SJSA1 (cell line): ENCODE measurements around the gene PHRF1. TPM values are rescaled to one million over a fixed set of nuclear protein-coding genes. Genes with fewer than 3 reads are reported as not detected.
"Not testable (repeated sequence)": the region's sequence is repeated elsewhere in the genome, so short reads cannot be mapped to it uniquely, and the experiment has no call there.

Experiments used
- DNase-seq, 2 experiments: peaks; one replicate each; pipeline ENCODE4 v3.0.0-alpha.2; 2015 to 2020; ENCODE audit warnings: low spot score in 2 of 2, low read depth in 1 of 2
- H3K27ac ChIP-seq: fragments of 250-450 bp; sonication (Bioruptor Pico); 2 replicates; pipeline ENCODE4 v1.5.1; 2020; ENCODE audit warnings: mild to moderate bottlenecking, moderate library complexity
- H3K27me3 ChIP-seq: fragments of 250-450 bp; sonication (Bioruptor Pico); replicated peaks from 2 replicates; pipeline ENCODE4 v1.5.1; 2020; ENCODE audit warnings: mild to moderate bottlenecking, moderate library complexity
- H3K36me3 ChIP-seq: fragments of 250-450 bp; sonication (Bioruptor Pico); 2 replicates; pipeline ENCODE4 v1.5.1; 2020; ENCODE audit warnings: mild to moderate bottlenecking
- H3K4me1 ChIP-seq: fragments of 250-450 bp; sonication (Bioruptor Pico); replicated peaks from 2 replicates; pipeline ENCODE4 v1.6.1; 2021; ENCODE audit warnings: mild to moderate bottlenecking
- H3K4me3 ChIP-seq: fragments of 250-450 bp; sonication (Bioruptor Pico); 2 replicates; pipeline ENCODE4 v1.5.1; 2020; ENCODE audit warnings: mild to moderate bottlenecking
- H3K9me3 ChIP-seq: fragments of 250-450 bp; sonication (Bioruptor Pico); replicated peaks from 2 replicates; pipeline ENCODE4 v1.5.1; 2020; ENCODE audit warnings: mild to moderate bottlenecking
- total RNA-seq: library from RNA; depleted of rRNA; stranded (reverse); fragments of >200 nt; shearing (Covaris generic); gene quantifications from 2 replicates; pipeline ENCODE4 v1.2.3, GENCODE V29; 2014

The PHRF1 gene
- total RNA-seq, 1 experiment from 2014 or later: 21.7 TPM

GRCh38 chr11:647672-648158 is 71.4 kb downstream of the PHRF1 start:
- H3K4me3 ChIP-seq, H3K36me3 ChIP-seq: not testable (repeated sequence)

GRCh38 chr11:650482-650881 is 74.2 kb downstream of the PHRF1 start:
- DNase-seq: no peak

More at GRCh38 chr11:647672-648158, 71.4 kb downstream of the PHRF1 start:
- not testable (repeated sequence) for H3K27ac ChIP-seq, H3K27me3 ChIP-seq, H3K9me3 ChIP-seq, H3K4me1 ChIP-seq, DNase-seq

DNA sequence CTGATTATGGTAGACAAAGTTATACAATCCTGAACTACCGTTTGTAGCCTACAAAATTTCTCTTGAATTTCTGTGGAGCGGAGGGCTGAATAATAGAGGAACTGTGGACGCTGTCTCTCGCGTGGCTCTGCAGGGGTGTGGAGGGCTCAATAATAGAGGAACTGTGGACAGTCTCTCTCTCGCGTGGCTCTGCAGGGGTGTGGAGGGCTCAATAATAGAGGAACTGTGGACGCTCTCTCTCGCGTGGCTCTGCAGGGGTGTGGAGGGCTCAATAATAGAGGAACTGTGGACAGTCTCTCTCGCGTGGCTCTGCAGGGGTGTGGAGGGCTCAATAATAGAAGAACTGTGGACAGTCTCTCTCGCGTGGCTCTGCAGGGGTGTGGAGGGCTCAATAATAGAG is 76.9 kb downstream of the PHRF1 start:
- H3K9me3 ChIP-seq, DNase-seq, H3K27ac ChIP-seq, H3K27me3 ChIP-seq, H3K36me3 ChIP-seq, H3K4me1 ChIP-seq, H3K4me3 ChIP-seq: not testable (repeated sequence)

More at GRCh38 chr11:650482-650881, 74.2 kb downstream of the PHRF1 start:
- H3K4me1 ChIP-seq: no peaks in the 10 kb centered on the region
- no peaks in the 10 kb centered on the region for H3K9me3 ChIP-seq
- H3K27me3 ChIP-seq: no peaks in the 10 kb centered on the region
- no peaks in the 10 kb centered on the region for H3K36me3 ChIP-seq
- H3K4me3 ChIP-seq: no peak overlapping the region
- no peak overlapping the region for H3K27ac ChIP-seq

- Histone ChIP-seq H3K36me3 (no peaks in the 10 kb centered on the region), H3K9me3 (no peaks in the 10 kb centered on the region), H3K4me3 (no peak overlapping the region), H3K4me1 (no peaks in the 10 kb centered on the region), H3K27me3 (no peaks in the 10 kb centered on the region), H3K27ac (no peak overlapping the region)
- no peak for DNase-seq
These were observed 77.6 kb downstream of the PHRF1 start for GRCh38 chr11:653837-654236.

GRCh38 chr11:654444-654843 is 78.2 kb downstream of the PHRF1 start:
- not testable (repeated sequence) for H3K4me1 ChIP-seq, H3K4me3 ChIP-seq, H3K27me3 ChIP-seq

GRCh38 chr11:655036-655726 is 78.9 kb downstream of the PHRF1 start:
- no peak for DNase-seq
- no peaks in the 10 kb centered on the region for H3K4me1 ChIP-seq
- H3K4me3 ChIP-seq: no peak overlapping the region
- no peak overlapping the region for H3K27ac ChIP-seq
- no peaks in the 10 kb centered on the region for H3K9me3 ChIP-seq
- H3K27me3 ChIP-seq: no peaks in the 10 kb centered on the region
- H3K36me3 ChIP-seq: no peaks in the 10 kb centered on the region

More at GRCh38 chr11:654444-654843, 78.2 kb downstream of the PHRF1 start:
- H3K9me3 ChIP-seq, H3K36me3 ChIP-seq, DNase-seq, H3K27ac ChIP-seq: not testable (repeated sequence)

DNA sequence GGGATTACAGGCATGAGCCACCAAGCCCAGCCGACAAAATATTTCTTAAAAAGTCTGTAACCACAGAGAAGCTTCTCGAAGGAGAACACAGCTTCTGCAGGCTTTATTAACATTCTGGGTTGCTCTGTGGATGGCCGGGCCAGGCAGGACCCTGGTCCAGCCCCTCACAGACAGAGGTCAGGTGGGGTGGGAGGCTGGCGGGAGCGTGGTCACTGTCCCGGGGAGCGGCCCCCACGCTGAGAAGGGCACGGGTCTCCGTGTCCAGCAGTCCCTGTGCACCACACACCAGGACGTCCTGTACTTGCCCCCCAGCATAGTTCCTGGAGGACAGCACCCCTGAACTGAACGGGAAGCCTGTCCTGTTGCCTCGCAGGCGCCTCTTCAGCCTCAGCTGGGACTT is 80.2 kb downstream of the PHRF1 start:
- DNase-seq: no peak
- no peaks in the 10 kb centered on the region for H3K36me3 ChIP-seq
- H3K4me3 ChIP-seq: no peak overlapping the region
- no peak overlapping the region for H3K27ac ChIP-seq
- H3K27me3 ChIP-seq: no peaks in the 10 kb centered on the region
- H3K4me1 ChIP-seq: no peaks in the 10 kb centered on the region
- no peaks in the 10 kb centered on the region for H3K9me3 ChIP-seq

DNA sequence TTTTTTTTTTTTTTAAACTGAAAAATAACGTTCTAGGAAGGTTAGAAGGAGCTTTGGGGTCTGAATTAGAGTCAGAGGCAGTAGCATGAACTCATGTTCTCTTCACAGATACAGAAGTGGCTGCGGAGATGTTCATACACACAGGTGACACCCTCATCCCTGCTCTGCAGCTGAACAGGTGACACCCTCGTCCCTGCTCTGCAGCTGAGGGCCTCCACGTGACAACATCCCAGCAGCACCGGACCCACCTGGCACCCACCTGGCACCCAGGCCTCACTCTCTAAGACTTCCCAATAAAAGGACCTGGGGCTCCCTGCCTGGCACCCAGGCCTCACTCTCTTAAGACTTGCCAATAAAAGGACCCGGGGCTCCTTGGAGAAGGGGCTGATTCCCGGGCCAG is 80.6 kb downstream of the PHRF1 start:
- Histone ChIP-seq H3K36me3 (no peaks in the 10 kb centered on the region), H3K9me3 (no peaks in the 10 kb centered on the region), H3K27ac (no peak overlapping the region), H3K27me3 (no peaks in the 10 kb centered on the region), H3K4me1 (no peaks in the 10 kb centered on the region), H3K4me3 (no peak overlapping the region)
- DNase-seq: no peak

GRCh38 chr11:657691-658126 is 81.4 kb downstream of the PHRF1 start:
- Histone ChIP-seq H3K27ac (no peak overlapping the region), H3K27me3 (no peaks in the 10 kb centered on the region), H3K4me1 (no peaks in the 10 kb centered on the region), H3K4me3 (no peak overlapping the region), H3K36me3 (no peaks in the 10 kb centered on the region; the same call in 1 of the 2 replicates), H3K9me3 (no peaks in the 10 kb centered on the region)
- no peak for DNase-seq

GRCh38 chr11:659532-660085 is 83.3 kb downstream of the PHRF1 start:
- H3K9me3 ChIP-seq: no peaks in the 10 kb centered on the region
- no peak for DNase-seq
- peaks cover 3% of the 10 kb centered on the region; the same call in 1 of the 2 replicates for H3K36me3 ChIP-seq
- H3K27ac ChIP-seq: no peak overlapping the region
- H3K4me3 ChIP-seq: no peak overlapping the region
- no peaks in the 10 kb centered on the region for H3K27me3 ChIP-seq
- H3K4me1 ChIP-seq: no peaks in the 10 kb centered on the region

DNA sequence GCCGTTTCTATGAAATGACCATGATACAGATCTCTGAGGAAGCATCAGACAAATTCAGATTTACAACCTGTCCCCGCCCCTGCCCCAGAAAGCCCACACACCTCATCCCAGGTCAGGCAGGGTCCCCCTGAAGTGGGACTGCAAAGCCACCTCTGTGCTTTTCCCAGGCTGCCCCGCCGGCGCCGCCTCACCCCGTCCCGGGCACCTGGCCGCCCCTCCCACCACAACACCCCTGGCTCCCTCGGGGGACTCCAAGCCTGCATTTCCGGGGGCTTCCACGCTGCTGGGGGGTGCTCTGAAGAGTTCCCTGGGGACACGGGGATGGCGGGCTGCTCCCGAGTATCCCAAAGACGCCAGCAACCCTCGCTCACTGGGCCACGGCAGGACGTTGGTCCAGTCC is 84.0 kb downstream of the PHRF1 start:
- Histone ChIP-seq H3K9me3 (no peaks in the 10 kb centered on the region), H3K36me3 (peaks cover 3% of the 10 kb centered on the region; the same call in 1 of the 2 replicates), H3K4me1 (no peaks in the 10 kb centered on the region), H3K27me3 (no peaks in the 10 kb centered on the region), H3K27ac (no peak overlapping the region), H3K4me3 (no peak overlapping the region)
- DNase-seq: no peak

GRCh38 chr11:660681-661444 is 84.6 kb downstream of the PHRF1 start:
- no peak for DNase-seq
- peaks cover 3% of the 10 kb centered on the region; the same call in 1 of the 2 replicates for H3K36me3 ChIP-seq
- no peak overlapping the region for H3K27ac ChIP-seq
- no peak overlapping the region for H3K4me3 ChIP-seq
- no peaks in the 10 kb centered on the region for H3K4me1 ChIP-seq
- no peaks in the 10 kb centered on the region for H3K9me3 ChIP-seq
- H3K27me3 ChIP-seq: no peaks in the 10 kb centered on the region
